ENCODE results near the gene GPA33.
"Not testable (repeated sequence)": the region's sequence is repeated elsewhere in the genome, so short reads cannot be mapped to it uniquely, and the experiment has no call there.

The GPA33 gene

DNA sequence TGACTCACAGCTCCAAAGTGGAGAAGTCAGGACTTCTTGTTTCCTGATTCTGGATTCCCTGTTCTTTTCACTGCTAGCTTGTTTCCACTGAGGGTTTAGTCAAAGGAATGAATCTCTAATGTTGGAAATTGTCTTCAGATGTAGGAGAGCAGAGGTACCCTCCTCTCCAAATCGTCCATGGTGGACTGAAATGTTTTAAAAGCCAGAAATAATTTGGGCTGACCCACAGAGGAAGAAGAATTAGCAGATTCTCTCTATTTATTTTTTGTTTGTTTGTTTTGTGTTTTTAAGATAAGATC, 30.4 kb downstream of the GPA33 start:
- in situ Hi-C loops (cut with HindIII; ENCODE audit: low sequenced_read_pairs), result loop anchor here (10.0 to 25.0 kb wide), 2 partner anchors 145 to 378 kb away; no protein-coding TSS in a partner anchor

DNA sequence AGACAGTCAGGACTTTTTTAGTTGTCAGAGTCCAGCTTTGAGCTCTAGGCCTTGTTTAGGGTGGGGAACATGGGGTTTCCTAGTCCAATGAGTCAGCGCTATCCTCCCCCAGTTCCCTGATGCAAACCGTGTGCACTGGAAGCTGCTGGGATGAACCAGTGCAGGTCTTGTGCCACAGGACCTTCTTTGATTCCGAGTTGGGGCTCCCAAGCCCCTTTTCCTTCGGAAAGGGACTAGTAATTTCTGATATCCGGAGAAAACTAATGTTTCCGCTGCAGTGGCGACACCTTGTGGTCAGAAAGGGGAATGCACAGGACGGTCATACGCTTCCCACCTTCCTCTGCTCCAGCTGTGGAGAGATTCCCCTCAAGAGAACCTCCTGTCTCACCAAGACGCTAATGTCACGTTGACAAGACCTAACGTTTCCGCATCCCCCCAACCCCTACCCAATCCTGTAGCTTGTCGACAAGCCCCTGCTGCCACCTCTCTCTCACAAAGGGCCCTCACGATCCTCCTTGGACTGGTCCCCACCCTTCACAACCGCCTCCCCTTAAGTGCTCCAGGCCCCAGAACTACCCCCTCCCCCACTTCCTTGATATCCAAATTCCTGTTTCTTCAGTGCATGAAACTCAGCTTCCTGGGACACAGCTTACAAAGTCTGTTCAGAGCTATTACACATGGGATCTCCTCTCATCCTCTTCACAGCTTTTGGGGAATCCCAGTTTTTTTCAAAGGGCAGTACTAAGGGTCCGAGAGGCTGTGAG, 30.9 kb downstream of the GPA33 start:
- in situ Hi-C loops (cut with HindIII; ENCODE audit: low sequenced_read_pairs), result loop anchor here (25.0 kb wide), 1 partner anchor 378 kb away; no protein-coding TSS in a partner anchor

DNA sequence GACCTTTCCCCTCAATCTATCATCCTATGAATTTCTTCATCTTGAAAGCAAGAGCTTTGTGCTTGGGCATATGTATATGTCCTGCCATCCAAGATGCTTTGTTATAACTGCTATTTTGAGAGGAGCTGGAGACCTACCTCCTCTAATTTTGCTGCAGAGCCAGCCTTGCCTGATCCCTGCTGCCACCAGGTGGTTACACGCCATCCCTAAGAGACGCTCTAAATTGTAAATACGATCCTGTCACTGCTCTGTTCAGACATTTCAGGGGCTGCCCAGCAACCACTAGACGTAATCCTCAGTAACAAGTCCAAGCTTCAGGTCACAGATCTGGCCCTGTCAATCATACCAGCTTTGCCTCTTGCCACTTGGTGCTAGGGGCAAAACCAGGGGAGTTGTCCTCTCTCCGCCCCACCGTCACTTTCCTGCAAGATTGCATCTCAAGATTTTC, 32.9 kb downstream of the GPA33 start:
- in situ Hi-C loops (cut with HindIII; ENCODE audit: low sequenced_read_pairs), result loop anchor here (25.0 kb wide), 1 partner anchor 380 kb away; no protein-coding TSS in a partner anchor

DNA sequence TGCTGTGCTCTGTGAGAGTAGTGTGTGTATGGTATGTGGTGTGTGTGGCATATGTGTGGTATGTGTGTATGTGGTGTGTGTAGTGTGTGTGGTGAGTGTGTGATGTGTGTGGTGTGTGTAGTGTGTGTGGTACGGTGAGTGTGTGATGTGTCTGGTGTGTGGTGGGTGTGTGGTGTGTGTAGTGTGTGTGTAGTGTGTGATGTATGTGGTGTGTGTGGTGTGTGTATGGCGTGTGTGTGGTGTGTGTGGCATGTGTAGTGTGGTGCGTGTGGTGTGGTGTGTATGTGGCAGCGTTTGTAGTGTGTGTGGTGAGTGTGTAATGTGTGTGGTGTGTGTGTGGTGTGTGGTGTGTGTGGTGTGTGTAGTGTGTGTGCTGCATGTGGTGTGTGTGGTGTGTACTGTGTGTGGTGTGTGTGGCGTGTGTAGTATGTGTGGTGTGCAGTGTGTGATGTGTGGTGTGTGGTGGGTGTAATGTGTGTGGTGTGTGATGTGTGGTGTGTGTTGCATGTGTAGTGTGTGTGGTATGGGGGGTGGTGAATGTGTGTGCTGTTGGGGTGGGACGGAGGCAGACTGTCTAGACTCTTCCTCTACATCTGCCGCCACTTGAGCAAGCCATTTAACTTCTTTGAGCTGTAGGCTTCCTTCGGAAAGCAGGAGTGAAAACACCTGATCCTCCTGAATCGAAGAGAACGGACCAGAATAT, 33.5 kb downstream of the GPA33 start:
- in situ Hi-C loops (cut with HindIII; ENCODE audit: low sequenced_read_pairs), result loop anchor here (25.0 kb wide), 1 partner anchor 381 kb away; no protein-coding TSS in a partner anchor

DNA sequence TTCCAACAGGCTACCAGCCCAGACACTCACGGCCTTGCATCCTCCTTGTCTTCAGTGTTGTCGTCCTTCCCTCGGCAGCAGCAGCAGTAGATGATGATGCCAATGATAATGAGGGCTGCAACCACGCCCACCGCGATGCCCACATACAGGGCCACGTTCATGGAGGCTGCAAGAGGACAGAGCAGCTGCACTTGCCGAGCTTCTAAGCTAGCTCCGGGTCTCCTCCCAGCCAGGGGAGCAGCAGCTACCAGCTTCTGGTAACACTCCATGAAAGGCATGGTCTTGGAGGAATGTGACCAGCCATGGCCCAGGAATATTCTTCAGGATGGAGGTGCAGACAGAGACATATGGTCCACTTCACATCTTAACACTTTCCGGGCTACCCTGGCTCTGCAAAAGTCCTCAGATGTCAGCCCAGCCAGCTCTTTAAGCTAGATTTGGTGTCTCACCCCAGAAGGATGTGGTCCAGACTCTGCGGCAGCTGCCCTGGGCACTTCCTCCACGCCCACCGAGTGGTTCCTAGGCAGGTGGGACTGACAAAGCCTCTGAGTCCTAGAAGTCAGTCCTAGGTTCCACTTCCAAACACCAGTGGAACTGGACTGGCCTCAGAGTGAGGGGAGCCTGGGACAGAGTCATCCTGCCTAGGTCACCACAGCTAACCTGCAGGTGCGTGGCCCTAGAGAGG, 35.1 kb downstream of the GPA33 start:
- in situ Hi-C loops (cut with HindIII; ENCODE audit: low sequenced_read_pairs), result loop anchor here (25.0 kb wide), 1 partner anchor 382 kb away; no protein-coding TSS in a partner anchor

DNA sequence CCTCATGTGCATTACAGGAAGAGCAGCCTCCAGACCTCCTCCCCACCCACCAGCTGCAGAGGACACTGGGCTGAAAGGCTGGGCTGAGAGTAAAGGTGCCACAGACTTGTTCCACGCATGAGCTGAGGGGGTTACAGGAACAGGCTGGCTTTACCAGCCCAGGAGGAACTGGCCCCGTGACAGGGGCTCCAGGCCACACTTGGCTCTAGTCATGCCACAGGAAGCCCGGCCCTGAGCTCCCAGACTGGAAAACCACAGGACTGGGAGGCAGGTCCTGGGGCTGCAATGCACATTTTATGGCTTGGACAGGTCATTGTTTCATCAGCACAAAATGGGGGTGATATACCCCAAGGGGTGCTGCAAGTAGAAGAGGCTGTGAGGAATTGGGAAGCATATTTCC, 35.6 kb downstream of the GPA33 start:
- in situ Hi-C loops (cut with HindIII; ENCODE audit: low sequenced_read_pairs), result loop anchor here (25.0 kb wide), 1 partner anchor 383 kb away; no protein-coding TSS in a partner anchor

DNA sequence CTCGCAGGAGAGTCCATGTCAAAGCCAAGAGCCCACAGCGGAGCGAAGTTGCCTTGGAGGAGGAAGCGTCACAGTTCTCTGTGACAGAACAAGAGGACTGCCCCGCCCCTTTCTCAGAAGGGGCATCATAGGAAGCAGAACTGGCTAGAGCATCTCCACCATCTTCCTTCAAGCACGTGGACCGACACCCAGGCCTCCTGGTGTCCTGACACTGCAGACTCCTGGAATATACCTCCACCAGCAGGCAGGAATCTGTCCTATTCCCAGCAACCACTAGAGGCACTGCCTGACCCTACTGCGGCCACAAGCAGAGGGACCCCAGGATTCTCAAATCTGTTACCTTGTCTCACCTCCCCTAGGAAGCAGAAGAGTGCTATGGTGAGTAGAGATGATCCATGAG, 37.8 kb downstream of the GPA33 start:
- in situ Hi-C loops (cut with HindIII; ENCODE audit: low sequenced_read_pairs), result loop anchor here (25.0 kb wide), 1 partner anchor 385 kb away; no protein-coding TSS in a partner anchor

DNA sequence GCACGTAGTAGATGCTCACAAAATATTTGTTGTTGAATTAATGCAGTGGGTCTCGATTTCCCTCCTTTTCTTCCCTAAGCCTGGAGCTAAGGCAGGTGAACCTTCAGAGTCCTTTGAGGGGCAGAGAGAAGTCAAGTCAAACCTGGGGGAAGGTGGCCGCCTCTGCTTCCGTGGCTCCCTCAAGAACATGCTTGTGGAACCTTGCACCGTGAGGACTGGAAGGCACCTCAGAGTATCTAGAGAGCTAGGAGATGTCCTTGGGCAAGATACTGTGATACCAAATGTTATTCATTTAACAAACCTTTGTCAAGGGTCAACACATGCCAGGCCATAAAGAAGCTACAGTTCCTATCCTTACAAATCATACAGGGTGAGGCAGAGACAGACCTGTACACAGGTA, 38.3 kb downstream of the GPA33 start:
- in situ Hi-C loops (cut with HindIII; ENCODE audit: low sequenced_read_pairs), result loop anchor here (25.0 kb wide), 1 partner anchor 385 kb away; no protein-coding TSS in a partner anchor

DNA sequence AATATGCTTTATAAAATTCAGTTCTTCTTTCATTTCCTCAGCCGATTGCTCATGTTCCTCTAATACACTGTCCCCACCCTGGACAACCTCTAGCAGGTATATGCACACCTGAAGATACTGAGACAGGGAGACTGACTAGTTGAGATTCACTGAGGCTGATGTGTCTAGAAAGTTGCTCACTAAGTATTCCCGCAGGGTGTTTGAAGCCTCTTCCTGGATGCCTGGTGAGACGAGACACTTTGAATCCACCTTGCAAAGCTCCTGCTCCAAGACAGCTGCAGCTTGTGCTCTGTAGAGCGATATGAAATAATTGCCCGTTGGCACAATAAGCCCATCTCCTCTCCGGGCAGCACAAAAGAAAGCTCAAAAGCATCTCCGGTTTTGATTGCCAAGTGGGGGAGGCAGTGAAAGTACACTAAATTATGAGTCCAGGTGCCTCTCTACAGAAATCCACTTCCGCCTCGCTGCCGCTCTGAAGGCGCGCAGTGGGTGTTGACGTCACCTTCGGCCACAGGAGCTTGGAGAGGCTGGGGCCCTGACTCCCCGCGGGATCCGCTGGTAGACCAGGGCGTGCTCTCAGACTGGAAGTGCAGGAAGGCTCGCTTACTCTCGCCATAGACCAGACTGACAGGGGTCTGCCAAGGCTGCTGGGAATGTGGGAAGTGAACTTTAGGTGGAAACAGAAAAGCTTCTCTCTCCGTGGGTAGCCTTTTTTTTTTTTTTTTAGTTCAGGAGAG, 46.3 kb downstream of the GPA33 start:
- in situ Hi-C loops (cut with HindIII; ENCODE audit: low sequenced_read_pairs), result no loop called here

DNA sequence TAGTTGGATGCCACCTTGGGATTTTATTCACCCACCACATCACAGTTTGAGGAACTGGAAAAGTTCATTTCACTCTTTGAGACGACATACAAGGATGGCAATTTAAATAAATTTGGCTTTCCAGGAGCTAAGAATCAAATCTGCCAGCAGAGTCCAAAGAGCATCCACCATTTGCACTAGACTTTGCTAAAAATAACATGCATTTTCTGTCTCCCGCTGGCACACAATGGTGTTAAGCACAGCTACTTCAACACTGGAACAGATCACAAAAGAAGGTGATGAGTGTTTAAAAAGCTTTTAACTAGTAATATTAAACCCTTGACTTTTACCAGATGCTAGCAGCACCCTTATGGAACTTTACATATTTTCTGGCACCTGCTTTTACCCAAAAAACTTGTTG, 56.5 kb downstream of the GPA33 start:
- in situ Hi-C loops (cut with HindIII; ENCODE audit: low sequenced_read_pairs), result no loop called here

DNA sequence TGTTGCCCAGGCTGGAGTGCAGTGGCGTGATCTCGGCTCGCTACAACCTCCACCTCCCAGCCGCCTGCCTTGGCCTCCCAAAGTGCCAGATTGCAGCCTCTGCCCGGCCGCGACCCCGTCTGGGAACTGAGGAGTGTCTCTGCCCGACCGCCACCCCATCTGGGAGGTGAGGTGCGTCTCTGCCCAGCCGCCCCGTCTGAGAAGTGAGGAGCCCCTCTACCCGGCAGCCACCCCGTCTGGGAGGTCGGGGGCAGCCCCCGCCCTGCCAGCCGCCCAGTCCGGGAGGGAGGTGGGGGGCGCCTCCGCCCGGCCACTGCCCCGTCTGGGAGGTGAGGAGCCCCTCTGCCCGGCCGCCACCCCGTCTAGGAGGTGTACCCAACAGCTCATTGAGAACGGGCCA, 60.6 kb downstream of the GPA33 start:
- in situ Hi-C loops (cut with HindIII; ENCODE audit: low sequenced_read_pairs), result not testable (repeated sequence)

DNA sequence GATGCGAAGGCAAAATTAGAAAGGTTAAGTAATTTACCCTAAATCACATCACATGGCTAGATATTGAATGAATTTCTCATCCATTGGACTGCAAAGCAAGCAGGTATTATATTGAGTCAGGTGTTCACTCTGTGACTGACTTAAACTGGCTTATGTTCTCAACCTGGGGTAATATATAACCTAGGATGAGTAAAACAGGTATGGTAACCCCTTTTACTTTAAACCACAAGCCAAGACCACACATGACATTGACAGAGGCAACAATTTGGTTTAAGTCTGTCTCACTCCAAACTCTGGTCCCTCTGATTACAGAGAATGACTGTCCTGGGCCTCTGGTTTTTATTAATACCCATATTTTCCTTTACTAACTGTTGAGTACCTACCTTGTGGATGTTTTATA, 67.8 kb downstream of the GPA33 start:
- in situ Hi-C loops (cut with HindIII; ENCODE audit: low sequenced_read_pairs), result no loop called here

DNA sequence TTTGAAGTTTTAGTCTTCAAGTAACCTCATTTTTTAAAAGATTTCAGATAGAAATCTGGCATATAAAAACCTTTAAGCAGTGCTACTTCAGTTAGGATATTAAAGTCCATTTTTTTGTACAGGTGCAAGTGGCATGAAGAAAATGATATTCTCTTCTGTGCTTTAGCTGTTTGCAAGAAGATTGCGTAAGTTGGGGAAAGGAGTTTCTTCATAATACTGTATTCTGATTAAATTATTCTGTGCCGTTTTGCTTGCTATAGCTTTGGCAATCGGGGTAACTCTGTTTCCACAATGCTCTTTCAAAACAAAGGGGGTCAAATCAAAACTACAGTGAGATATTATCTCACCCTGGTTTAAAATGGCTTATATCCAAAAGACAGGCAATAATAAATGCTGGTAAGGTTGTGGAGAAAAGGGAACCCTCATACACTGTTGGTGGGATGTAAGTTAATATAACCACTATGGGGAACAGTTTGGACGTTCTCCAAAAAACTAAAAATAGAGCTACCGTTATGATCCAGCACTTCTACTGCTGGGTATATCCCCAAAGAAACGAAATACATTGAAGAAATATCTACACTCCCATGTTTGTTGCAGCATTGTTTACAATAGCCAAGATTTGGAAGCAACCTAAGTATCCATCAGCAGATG, 74.0 kb downstream of the GPA33 start:
- in situ Hi-C loops (cut with HindIII; ENCODE audit: low sequenced_read_pairs), result no loop called here

DNA sequence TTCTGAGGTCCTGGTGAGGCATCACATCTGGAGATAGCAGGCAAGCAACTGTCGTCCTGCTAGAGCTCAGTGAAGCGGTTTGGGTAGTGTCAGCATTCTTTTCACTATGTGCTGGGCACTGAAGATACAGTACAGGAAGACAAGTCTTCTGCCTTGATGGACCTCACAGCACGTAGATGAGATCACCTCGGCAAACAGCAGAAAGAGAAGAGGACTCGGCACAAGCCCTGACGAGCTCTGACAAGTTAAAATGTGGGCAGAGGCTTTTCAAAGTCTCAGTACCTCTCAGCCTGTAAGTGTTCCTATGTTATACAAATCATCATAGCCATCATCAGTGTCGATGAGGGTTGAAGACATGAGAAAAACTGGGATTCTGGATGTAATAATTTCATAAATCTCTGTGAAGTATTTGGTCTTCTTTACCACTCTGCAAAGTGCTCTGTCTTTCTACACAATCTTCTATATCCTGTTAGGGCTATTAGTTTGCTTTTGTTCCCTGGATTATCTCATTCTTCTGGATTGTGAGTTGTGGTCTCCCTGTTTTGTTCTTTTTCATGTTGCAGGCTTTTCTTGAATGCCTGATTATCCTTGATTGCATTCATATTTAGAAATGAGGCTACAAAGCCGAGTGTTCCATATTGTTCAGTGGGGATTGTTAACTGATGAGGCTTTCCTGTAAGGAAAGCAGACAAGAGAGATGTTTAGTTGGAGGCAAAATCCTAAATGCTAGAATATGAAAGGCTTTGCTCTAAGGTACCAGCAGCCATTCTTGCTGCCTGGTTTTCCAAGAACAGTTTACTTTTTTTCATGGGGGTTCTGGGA, 76.9 kb downstream of the GPA33 start:
- in situ Hi-C loops (cut with HindIII; ENCODE audit: low sequenced_read_pairs), result no loop called here

DNA sequence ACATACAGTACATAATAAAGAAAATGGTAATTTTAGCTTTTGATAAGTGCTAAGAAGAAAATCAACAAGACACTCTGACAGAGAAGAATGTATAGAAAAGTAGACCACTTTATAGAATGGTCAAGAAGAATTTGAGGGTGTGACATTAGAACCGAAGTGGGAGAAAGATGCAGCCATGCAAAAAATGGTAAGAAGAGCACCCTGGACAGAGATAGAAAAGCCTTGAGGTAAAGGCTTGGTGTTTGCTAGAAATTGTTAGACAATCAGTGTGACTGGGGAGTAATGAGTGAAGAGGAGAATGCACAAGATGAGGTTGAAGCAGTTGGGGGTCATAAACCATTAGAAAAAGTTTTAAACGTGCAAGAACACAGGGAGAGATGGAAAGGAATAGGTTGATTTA, 77.6 kb downstream of the GPA33 start:
- in situ Hi-C loops (cut with HindIII; ENCODE audit: low sequenced_read_pairs), result no loop called here

DNA sequence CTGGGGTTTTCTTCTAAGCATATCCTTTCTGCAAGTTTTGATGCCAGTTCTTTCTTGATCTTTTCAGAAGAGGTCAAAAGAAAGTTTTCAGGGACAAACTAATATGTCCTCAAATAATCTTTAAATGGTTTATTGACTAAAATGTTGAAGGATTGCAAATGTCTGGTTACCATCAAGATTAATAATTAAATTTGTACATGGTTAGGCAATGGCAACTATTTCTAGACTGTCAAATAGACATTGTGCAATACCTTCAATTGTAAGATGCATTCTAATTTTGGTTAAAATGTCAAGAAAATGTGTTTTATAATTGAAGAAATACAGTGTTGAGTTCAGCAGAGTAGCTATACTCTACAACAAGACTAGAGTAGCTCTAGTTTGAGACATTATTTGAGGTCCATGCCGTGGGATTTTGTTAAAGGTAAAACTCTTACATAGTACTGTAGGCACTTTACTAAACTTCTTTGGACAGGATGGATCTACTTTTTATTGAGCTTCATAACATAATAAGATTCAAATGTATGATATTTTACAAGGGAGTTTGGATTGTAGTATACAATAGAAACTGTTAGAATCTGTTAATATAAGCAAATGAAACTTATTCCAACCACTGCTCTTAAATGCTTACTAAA, 78.5 kb downstream of the GPA33 start:
- in situ Hi-C loops (cut with HindIII; ENCODE audit: low sequenced_read_pairs), result no loop called here

DNA sequence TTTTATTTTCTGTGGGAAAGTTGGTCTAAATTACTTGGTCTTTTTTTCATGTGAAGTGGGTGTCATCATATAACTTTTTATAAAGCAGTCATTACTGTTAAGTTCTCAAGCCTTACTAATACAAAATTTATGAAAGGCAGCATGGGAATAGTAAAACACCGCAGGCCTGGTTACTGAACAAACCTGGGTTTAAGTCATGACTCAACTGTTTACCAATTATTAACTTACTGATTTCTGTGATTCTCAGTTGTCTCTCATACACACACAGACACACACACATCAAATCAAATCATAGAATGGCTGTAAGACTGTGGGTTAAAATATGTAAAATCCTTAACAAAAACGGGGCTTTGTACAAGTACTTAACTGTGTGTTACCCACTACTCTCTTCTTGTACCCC, 86.5 kb downstream of the GPA33 start:
- in situ Hi-C loops (cut with HindIII; ENCODE audit: low sequenced_read_pairs), result no loop called here
